Measurements from ENCODE around the gene FLNA.

DNA sequence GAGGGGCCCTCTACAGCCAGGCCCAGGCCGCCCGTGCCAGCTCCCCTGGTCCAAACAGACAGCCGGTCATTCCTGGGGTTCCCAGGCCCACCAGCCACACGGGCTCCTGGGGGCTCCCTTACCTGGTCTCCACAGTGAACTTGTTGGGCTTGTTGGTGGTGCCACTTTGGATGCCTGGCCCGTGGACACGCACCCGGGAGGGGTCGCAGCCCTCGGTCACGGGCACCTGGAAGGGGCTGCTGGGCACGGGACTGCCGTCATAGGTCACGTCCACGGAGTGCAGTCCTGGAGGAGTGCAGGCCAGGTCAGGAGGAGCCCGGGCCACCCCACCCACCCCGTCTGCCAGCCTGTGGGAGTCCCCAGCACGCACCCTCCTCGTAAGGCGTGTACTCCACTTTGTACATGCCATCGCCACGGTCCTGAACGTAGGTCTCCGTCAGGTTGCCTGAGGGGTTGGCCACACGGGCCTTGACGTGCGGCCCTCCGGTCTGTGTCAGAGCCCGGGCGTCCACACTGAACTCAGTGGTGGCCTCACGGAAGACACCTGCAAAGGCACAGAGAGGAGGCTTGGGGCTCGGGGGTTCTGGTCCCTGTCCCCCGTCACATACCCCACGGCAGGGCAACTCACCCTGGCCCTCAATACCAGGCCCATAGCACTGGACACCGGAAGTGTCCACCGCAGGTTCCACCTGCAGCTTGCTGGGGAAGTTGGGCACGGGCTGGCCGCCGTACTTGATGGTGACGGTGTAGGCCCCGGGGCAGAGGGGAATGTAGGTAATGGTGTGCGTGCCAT is 14.9 kb downstream of the FLNA start:
- TF ChIP-seq MYC (IDR thresholded peaks at IDR 0.05; ENCODE audit: low read depth, low read length) (no peak), EZH2 (IDR thresholded peaks at IDR 0.05; ENCODE audit: borderline replicate concordance, low read depth, low read length, severe bottlenecking) (no peak), POLR2AphosphoS5 (IDR thresholded peaks at IDR 0.05; ENCODE audit: insufficient read depth, low read depth, low read length) (no peak), POLR2A (IDR thresholded peaks at IDR 0.05; ENCODE audit: low read depth, low read length) (no peak), FOS (IDR thresholded peaks at IDR 0.05; ENCODE audit: borderline replicate concordance, insufficient read depth, low read length) (no peak), GATA2 (IDR thresholded peaks at IDR 0.05; ENCODE audit: insufficient read depth, insufficient read length, low read depth, low read length) (no peak), JUN (IDR thresholded peaks at IDR 0.05; ENCODE audit: borderline replicate concordance, insufficient read depth, insufficient read length, low read depth) (no peak)
- TF ChIP-seq, protein P1, sequence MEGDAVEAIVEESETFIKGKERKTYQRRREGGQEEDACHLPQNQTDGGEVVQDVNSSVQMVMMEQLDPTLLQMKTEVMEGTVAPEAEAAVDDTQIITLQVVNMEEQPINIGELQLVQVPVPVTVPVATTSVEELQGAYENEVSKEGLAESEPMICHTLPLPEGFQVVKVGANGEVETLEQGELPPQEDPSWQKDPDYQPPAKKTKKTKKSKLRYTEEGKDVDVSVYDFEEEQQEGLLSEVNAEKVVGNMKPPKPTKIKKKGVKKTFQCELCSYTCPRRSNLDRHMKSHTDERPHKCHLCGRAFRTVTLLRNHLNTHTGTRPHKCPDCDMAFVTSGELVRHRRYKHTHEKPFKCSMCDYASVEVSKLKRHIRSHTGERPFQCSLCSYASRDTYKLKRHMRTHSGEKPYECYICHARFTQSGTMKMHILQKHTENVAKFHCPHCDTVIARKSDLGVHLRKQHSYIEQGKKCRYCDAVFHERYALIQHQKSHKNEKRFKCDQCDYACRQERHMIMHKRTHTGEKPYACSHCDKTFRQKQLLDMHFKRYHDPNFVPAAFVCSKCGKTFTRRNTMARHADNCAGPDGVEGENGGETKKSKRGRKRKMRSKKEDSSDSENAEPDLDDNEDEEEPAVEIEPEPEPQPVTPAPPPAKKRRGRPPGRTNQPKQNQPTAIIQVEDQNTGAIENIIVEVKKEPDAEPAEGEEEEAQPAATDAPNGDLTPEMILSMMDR (IDR thresholded peaks at IDR 0.05; ENCODE audit: extremely low read depth in 1 of 2, insufficient read depth in 1 of 2, low read depth in 1 of 2, low read length in 2 of 2): no peak
- TF ChIP-seq, protein P2, sequence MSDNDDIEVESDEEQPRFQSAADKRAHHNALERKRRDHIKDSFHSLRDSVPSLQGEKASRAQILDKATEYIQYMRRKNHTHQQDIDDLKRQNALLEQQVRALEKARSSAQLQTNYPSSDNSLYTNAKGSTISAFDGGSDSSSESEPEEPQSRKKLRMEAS (IDR thresholded peaks at IDR 0.05; ENCODE audit: insufficient read depth, insufficient read length): no peak
